GM20000 (cell line): ENCODE results near the gene TRIM46.
"Not testable (repeated sequence)": the region's sequence is repeated elsewhere in the genome, so short reads cannot be mapped to it uniquely, and the experiment has no call there.

Experiments used
- DNase-seq: peaks from one replicate; pipeline ENCODE4 v3.0.0; 2012; ENCODE audit warnings: low spot score
- TF ChIP-seq, protein P1 (sequence below): IDR thresholded peaks from 2 replicates; pipeline ENCODE4 v1.5.1; 2012; ENCODE audit warnings: mild to moderate bottlenecking, control low read depth; ENCODE audit errors: extremely low read depth, missing control alignments

The TRIM46 gene

DNA sequence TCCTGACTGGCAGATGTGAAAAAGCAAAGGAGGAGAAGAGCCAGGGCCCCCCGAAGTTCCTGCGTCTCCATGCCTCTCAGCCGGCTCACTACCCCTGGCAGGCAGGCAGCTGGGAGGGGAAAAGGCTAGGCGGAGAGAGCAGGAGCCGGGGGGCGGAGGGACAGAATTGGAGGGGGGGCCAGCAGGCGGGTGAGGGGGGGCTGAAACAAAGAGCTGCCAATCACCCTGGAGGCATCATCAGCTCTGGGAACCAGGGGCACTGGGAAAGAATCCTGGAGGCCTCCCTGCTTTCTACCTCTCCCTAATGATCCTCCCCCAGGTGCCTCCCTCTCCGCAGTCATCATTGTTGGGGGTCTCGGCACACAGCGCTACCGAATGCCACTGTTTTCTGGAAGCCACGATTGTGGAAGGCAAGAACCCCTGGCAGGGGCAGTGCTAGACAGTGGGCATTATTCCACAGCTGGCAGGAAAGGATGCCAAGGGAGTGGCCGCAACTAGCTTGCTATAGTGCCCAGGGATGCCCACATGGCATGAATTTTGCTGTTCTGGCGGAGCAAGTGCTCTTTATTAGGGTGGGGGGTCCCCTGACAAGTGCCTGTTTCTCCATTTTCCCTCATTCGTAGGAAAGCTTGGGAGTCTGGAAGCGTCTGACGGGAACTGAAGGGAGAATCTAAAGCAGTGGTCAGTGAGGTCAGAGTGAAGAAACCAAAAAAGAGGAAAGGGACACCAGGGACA lies 34.3 kb downstream of the TRIM46 start, which contains the start of gene THBS3:
Gene THBS3, minus strand, starts transcription at position 92 of the 735 bp plus-strand sequence. Its CDS starts 21 bp downstream, at position 71.
- TF ChIP-seq, protein P1, sequence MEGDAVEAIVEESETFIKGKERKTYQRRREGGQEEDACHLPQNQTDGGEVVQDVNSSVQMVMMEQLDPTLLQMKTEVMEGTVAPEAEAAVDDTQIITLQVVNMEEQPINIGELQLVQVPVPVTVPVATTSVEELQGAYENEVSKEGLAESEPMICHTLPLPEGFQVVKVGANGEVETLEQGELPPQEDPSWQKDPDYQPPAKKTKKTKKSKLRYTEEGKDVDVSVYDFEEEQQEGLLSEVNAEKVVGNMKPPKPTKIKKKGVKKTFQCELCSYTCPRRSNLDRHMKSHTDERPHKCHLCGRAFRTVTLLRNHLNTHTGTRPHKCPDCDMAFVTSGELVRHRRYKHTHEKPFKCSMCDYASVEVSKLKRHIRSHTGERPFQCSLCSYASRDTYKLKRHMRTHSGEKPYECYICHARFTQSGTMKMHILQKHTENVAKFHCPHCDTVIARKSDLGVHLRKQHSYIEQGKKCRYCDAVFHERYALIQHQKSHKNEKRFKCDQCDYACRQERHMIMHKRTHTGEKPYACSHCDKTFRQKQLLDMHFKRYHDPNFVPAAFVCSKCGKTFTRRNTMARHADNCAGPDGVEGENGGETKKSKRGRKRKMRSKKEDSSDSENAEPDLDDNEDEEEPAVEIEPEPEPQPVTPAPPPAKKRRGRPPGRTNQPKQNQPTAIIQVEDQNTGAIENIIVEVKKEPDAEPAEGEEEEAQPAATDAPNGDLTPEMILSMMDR: no peak
- no peak for DNase-seq

DNA sequence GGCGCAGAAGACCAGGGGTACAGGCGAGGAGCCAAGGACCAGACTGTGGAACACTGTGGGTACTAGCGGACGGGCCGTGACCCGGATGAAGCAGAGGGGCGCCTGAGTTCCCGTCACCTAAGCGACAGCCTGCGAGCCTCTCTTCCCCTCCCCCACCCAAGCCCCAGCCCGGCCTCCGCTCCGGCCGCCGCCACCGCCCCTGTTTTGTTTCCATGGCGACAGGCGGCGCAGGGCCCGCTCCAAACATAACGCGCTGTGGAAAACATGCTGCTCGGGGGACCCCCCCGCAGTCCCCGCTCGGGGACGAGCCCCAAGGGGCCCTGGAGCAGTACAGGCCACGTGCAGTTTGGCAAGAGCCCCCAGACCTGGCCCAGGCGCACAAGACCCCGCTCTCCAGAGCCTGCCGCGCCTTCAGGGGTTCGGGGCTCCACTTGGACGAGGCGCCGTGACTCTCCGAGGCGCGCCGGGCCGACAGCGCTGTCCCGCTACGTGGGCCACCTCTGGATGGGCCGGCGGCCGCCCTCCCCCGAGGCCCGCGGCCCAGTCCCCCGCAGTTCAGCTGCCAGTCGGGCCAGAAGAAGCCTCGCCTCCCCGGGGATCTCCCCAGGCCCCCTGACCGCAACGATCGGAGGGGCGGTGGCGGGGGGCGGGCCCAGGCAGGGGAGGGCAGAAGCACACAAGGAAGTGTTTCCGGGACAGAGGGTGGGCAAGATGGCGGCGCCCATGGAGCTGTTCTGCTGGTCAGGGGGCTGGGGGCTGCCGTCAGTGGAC lies 35.1 kb downstream of the TRIM46 start, which contains the start of gene MTX1:
Gene MTX1, plus strand, starts transcription at position 155 of the 771 bp plus-strand sequence. Its CDS starts 110 bp downstream, at position 265.
- TF ChIP-seq, protein P1: no peak

DNA sequence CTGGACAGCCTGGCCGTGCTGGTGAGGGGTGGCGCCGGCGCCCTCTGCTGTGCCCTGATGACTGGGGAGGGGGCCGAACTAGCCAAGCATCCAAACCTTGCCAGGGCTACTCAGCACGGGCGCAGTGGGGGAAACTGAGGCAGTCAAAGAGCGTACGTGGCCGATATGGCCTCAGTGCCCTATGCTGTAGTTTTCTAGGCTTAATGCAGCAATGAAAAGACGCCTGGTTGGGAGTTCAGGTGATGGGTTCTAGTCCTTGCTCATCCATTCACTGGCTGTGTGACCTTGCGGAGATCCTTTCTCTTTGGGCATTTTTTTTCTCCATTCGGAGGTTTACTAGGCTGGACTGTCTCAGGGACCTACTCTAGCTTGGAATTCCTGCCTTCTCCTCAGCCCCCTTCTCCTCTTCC lies 35.7 kb downstream of the TRIM46 start:
- no peak for DNase-seq
- TF ChIP-seq, protein P1: no peak

More for the DNA sequence above, 35.1 kb downstream of the TRIM46 start, which contains the start of gene MTX1:
- peak; percentile 91 for DNase-seq

DNA sequence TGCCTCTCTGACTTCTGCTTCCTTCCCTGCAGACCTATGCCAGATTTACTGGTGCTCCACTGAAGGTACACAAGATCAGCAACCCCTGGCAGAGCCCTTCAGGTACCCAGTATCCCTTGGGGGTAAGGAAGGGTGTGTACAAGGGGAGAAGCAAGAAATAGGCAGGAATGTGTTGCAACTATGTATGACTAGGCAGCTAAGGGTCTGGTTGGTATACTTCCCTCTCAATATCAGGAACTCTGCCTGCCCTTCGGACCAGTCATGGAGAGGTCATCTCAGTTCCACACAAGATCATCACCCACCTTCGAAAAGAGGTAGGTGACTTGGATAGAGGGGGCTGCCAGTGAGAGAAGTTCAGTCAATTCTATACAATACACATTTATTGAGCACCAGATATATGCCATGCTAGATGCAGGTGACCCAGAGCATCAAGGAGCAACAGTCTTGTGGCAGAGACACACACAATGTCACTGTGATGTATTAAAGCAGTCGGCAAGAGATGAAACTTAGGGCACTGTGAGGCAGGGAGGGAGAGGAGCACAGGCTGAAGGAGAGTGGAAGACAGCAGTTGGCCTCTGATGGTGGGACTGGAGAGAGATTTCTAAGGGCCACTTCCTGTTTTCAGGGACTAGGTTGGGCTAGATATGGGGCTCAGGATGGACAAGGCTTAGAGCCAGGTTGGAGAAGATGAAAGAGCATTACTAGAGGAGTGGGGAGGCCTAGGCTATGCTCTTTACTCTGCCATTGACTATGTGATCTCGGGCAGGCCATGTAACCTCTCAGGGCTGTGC lies 36.9 kb downstream of the TRIM46 start:
- TF ChIP-seq, protein P1: no peak
- no peak for DNase-seq

DNA sequence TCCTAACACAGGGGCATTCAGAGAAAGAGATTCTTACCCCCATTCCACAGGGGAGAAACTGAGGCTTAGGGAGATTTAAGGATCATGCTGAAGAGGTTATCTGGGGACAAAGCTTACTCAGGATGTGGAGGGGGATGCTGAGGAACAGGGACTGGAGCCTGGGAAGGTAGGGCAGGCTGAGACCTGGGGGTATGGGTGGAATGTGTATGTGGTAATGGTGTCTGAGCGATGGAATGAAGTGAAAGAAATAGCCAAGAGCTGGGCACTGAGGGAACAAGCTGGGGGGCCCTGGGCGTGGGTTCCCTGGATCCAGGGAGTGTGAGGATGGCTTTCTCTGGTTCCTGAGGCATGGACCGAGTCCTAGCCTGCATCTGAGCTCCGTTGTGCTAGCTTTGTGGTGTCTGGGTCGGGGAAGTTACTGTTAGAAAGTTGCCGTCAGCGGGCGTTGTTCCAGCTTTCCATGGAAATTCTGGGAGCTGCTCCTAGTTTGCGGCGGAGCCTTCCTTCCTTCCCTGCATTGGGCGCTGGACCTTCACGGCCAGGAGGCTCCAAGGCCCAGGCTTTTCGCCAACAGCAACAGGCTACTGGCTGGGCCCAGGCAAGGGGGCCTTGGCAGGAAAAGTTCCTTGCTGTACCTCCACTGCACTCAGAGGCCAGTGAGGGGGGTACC lies 37.9 kb downstream of the TRIM46 start:
- not testable (repeated sequence) for DNase-seq

DNA sequence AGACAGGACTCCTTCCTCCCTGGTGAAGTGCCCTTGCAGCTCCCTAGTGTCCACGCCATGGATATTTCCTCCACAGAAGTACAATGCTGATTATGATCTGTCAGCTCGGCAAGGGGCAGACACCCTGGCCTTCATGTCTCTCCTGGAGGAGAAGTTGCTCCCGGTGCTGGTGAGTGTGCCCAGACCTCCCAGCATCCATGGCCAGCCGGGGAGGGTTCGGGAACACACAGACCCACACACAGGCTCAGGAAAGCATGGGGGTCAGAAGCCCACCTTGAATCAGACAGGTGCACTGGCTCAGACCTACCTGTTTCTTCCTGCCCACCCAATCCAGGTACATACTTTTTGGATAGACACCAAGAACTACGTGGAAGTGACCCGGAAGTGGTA lies 38.4 kb downstream of the TRIM46 start:
- not testable (repeated sequence) for DNase-seq

DNA sequence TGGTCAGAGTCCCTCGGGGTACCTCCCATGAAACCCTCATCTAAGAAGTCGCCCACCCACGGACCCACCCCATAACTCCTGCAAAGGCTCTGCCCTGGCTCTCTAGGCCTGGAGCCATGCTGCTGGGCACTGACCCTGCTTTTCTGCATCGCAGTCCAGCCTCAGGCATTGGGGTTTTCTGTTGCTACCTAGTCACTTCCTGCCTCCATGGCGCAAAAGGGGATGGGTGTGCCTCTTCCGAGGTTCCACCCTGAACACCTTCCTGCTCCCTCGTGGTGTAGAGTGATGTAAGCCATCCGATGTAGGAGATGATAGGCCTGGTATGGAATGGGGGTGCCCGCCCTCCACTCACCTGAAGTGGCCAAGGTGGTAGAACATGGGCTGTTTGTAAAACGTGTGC lies 41.1 kb downstream of the TRIM46 start:
- DNase-seq: not testable (repeated sequence)

DNA sequence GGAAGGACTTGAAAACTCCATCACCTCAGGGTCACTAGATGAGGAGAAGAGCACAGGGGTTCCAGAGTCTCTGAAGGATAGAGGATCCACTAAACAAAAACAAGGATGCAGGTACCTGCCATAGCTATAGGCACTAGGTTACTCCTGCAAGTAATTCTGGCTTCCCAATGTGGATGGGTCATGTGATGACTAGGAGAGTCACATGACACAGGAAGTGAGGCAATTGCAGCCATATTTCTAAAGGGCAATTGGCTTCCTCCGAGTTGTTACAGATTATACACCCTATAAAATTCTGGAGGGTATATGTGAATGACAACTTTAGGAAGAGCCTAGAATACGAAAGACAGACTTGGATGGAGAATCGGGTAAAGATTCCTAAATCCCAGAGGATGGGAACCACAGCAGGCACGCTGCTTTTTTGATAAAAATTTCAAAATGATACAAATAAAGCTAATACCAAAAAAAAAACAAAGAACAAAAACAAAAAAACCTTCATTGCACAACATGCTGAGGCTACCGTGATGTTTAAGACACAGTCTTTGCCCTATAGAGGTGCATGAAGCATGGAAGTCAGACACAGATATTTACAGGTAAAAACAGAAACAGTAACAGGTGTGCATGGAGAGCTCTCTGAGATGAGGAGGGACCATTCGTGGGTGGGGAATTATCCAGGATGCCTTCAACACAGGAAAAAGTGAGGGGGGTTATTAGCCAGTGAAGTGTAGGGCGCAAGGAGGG lies 45.4 kb downstream of the TRIM46 start:
- TF ChIP-seq, protein P1: no peak
- DNase-seq: no peak
